ENCODE data around the gene CSNK1A1.

GRCh38 chr5:149487672-149488071 lies 63.6 kb downstream of the CSNK1A1 start:
- TF ChIP-seq POLR2AphosphoS5 (IDR thresholded peaks at IDR 0.05; ENCODE audit: low read depth, low read length) (no peak), CTCF (IDR thresholded peaks at IDR 0.05) (no peak), TCF7L2 (IDR thresholded peaks at IDR 0.05; ENCODE audit: low read depth, low read length) (no peak)

Measured in Panc1 (cell line).